ENCODE measurements around the gene CA4. TPM values are rescaled to one million over a fixed set of nuclear protein-coding genes. Genes with fewer than 3 reads are reported as not detected.

The CA4 gene
- total and polyA plus RNA-seq, 8 donors: 0.87 to 30.1 (median 3.0) TPM; not detected in 3

- Histone ChIP-seq H3K4me3 (peak overlapping the region; percentile 59 to 80 (median 70)), H3K27ac (peak overlapping the region; percentile 72 to 85 (median 77)), H3K4me1 (peaks cover 15 to 37% (median 26%) of the 10 kb centered on the region in 4 donors), H3K9me3 (no peaks in the 10 kb centered on the region), H3K36me3 (peaks cover 0 to 8% (median 0%) of the 10 kb centered on the region in 4 donors), H3K27me3 (peaks cover 4 to 26% (median 13%) of the 10 kb centered on the region in 3 donors)
- intact Hi-C loops (cut with DNase I; ENCODE audit: low total_unique reads): loop anchor here (10.0 kb wide), 1 partner anchor 300 kb away; no protein-coding TSS in a partner anchor
- WGBS, 5 donors: 6 to 8% (median 8%) methylated on average over 16 of the region's 16 CpGs
- peak; percentile 19 to 48 for DNase-seq
- TF ChIP-seq POLR2AphosphoS5 (IDR thresholded peaks at IDR 0.05) (no peak), POLR2A (IDR thresholded peaks at IDR 0.05) (no peak), EP300 (IDR thresholded peaks at IDR 0.05) (no peak)
- TF ChIP-seq, protein P1, sequence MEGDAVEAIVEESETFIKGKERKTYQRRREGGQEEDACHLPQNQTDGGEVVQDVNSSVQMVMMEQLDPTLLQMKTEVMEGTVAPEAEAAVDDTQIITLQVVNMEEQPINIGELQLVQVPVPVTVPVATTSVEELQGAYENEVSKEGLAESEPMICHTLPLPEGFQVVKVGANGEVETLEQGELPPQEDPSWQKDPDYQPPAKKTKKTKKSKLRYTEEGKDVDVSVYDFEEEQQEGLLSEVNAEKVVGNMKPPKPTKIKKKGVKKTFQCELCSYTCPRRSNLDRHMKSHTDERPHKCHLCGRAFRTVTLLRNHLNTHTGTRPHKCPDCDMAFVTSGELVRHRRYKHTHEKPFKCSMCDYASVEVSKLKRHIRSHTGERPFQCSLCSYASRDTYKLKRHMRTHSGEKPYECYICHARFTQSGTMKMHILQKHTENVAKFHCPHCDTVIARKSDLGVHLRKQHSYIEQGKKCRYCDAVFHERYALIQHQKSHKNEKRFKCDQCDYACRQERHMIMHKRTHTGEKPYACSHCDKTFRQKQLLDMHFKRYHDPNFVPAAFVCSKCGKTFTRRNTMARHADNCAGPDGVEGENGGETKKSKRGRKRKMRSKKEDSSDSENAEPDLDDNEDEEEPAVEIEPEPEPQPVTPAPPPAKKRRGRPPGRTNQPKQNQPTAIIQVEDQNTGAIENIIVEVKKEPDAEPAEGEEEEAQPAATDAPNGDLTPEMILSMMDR (IDR thresholded peaks at IDR 0.05): no peak
Measured at GRCh38 chr17:60134396-60135150, 15.2 kb upstream of the CA4 start.

DNA sequence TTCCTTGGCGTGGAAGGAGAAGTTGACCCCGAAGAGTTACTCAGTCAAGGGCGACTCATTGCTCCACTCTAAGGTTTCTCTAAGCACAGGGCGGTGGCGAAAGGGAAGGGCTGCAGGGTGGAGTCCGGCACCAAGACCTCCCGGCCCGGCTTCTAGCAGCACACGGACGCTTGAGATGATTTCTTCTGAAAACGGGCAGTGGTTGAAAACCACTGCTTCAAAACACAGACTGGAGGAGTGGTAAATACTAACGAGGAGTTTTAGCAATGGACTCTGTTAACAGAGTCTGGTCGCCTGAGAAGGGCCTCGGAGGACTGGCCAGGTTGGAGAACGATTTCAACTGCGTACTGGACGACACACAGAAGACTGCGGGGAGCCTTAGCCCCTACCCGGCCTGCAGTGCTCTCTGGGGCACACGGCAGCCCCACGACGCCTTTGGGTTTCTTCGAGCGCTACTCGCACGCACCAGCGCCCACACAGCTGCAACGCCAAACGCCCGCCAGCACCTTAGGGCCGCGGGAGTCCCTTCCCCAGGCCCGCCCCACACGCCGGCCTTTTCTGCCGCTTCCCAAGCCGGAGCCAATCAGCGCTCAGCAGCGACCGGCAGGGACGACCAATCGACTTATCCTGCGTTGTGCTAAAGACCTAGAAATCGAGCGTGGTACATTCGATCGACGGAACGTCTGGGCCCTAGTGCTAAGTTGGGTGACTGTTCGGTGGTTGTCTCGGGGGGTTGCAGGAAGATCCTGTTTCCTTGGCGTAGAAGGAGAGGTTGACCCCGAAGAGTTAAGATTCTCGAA, 14.4 kb upstream of the CA4 start:
- 3 to 7% (median 4%) methylated on average over 29 to 54 of the region's 54 CpGs for WGBS, 5 donors
- TF ChIP-seq, protein P1 (IDR thresholded peaks at IDR 0.05): no peak
- TF ChIP-seq POLR2AphosphoS5 (IDR thresholded peaks at IDR 0.05) (peak; percentile 75 to 87 (median 79)), POLR2A (IDR thresholded peaks at IDR 0.05) (no peak)
- DNase-seq: peak; percentile 91 to 95
- H3K4me1 ChIP-seq: peaks cover 18 to 44% (median 32%) of the 10 kb centered on the region in 4 donors
- H3K27ac ChIP-seq: peak overlapping the region; percentile 72 to 85 (median 77)
- peaks cover 0 to 8% (median 0%) of the 10 kb centered on the region in 4 donors for H3K36me3 ChIP-seq
- peak overlapping the region; percentile 59 to 80 (median 70) for H3K4me3 ChIP-seq
- peaks cover 5 to 34% (median 21%) of the 10 kb centered on the region in 3 donors for H3K27me3 ChIP-seq
- intact Hi-C loops (cut with DNase I; ENCODE audit: low total_unique reads): loop anchor here (10.0 kb wide), 1 partner anchor 299 kb away; no protein-coding TSS in a partner anchor
- H3K9me3 ChIP-seq: no peaks in the 10 kb centered on the region

- Histone ChIP-seq H3K36me3 (peaks cover 0 to 8% (median 0%) of the 10 kb centered on the region in 4 donors), H3K4me1 (peaks cover 22 to 51% (median 37%) of the 10 kb centered on the region in 4 donors), H3K27me3 (peaks cover 10 to 41% (median 28%) of the 10 kb centered on the region in 3 donors), H3K27ac (no peak overlapping the region), H3K9me3 (no peaks in the 10 kb centered on the region), H3K4me3 (peak overlapping the region; percentile 59 to 80 (median 70))
- DNase-seq: no peak
- TF ChIP-seq, protein P1 (IDR thresholded peaks at IDR 0.05): no peak
- no peak for TF ChIP-seq POLR2A (IDR thresholded peaks at IDR 0.05)
- no peak for TF ChIP-seq POLR2AphosphoS5 (IDR thresholded peaks at IDR 0.05)
- no peak for TF ChIP-seq EP300 (IDR thresholded peaks at IDR 0.05)
- WGBS, 5 donors: 76 to 85% (median 79%) methylated on average over 13 of the region's 13 CpGs
- intact Hi-C loops (cut with DNase I; ENCODE audit: low total_unique reads): loop anchor here (10.0 kb wide), 1 partner anchor 299 kb away; no protein-coding TSS in a partner anchor
Measured at GRCh38 chr17:60135951-60136666, 13.7 kb upstream of the CA4 start.

Measured in stomach (tissue), 9 donors.